Endothelial cell of umbilical vein (primary cell): ENCODE measurements around the gene EPHA4. TPM values are rescaled to one million over a fixed set of nuclear protein-coding genes. Genes with fewer than 3 reads are reported as not detected.

Source experiments
- BruUV-seq: library from RNA; stranded (reverse); fragments of 400-500 nt; replicated peaks from 2 replicates; lab custom pipeline; 2021; lab: Mats Ljungman, UMichigan
- CTCF ChIA-PET: fragments of 300-600, 350-600 bp; sonication (Branson Sonifier 250); formaldehyde crosslinking; loops from one replicate; lab custom pipeline; 2021; ENCODE audit warnings: antibody characterized with exemption, inconsistent platforms; lab: Charles Lee
- POLR2A ChIA-PET: fragments of 300-600, 350-600 bp; sonication (Branson Sonifier 250); formaldehyde crosslinking; loops from one replicate; lab custom pipeline; 2021; ENCODE audit warnings: antibody characterized with exemption, inconsistent platforms; lab: Charles Lee
- DNase-seq: peaks from one replicate; pipeline ENCODE4 v3.0.0-alpha.2; 2011; ENCODE audit warnings: low read depth, low spot score
- FAIRE-seq: peaks from 2 replicates; lab custom pipeline; 2011; peaks lifted over from hg19 to GRCh38; lab: Jason Lieb, UNC
- H2AFZ ChIP-seq: 2 replicates; pipeline ENCODE4 v1.6.0; 2012; ENCODE audit warnings: low read depth, low read length, control low read depth, inconsistent platforms
- H3K27ac ChIP-seq: 2 replicates; pipeline ENCODE4 v1.5.1; 2011; ENCODE audit warnings: low read depth, mild to moderate bottlenecking, control low read depth, low read length, moderate library complexity; ENCODE audit not compliant: insufficient read depth
- H3K27me3 ChIP-seq, 2 experiments: 2 replicates each; pipeline versions ENCODE4 v1.6.0 to v1.6.1; 2011; ENCODE audit warnings: low read length in 2 of 2, mixed read lengths in 1 of 2; ENCODE audit not compliant: control insufficient read depth in 2 of 2, insufficient read depth in 2 of 2
- H3K36me3 ChIP-seq, 2 experiments: 2 replicates in 1 of 2; 3 replicates in 1 of 2; pipeline ENCODE4 v1.5.1; 2011; ENCODE audit warnings: low read length in 2 of 2, mild to moderate bottlenecking in 1 of 2, moderate library complexity in 1 of 2; ENCODE audit not compliant: control insufficient read depth in 2 of 2, insufficient read depth in 2 of 2; ENCODE audit errors: extremely low read depth in 1 of 2
- H3K4me1 ChIP-seq: 3 replicates; pipeline ENCODE4 v1.5.1; 2011; ENCODE audit warnings: mild to moderate bottlenecking, low read length; ENCODE audit not compliant: control insufficient read depth, insufficient read depth; ENCODE audit errors: extremely low read depth
- H3K4me2 ChIP-seq: 2 replicates; pipeline ENCODE4 v1.6.1; 2011; ENCODE audit warnings: low read length, control low read depth, mixed read lengths; ENCODE audit not compliant: insufficient read depth
- H3K4me3 ChIP-seq, 3 experiments: fragments of 200-600 bp in 1 of 3; sonication (generic), shearing (Covaris generic) in 1 of 3; replicated peaks in 1 of 3; 2 replicates each; pipeline ENCODE4 v1.5.1; 2011 to 2016; ENCODE audit warnings: control low read depth in 3 of 3, low read length in 3 of 3, mild to moderate bottlenecking in 2 of 3, inconsistent platforms in 1 of 3, low read depth in 1 of 3, moderate library complexity in 1 of 3; ENCODE audit not compliant: insufficient read depth in 1 of 3
- H3K79me2 ChIP-seq: 2 replicates; pipeline ENCODE4 v1.6.0; 2012; ENCODE audit warnings: low read length, inconsistent platforms; ENCODE audit not compliant: control insufficient read depth, insufficient read depth
- H3K9ac ChIP-seq: replicated peaks from 2 replicates; pipeline ENCODE3; 2011; ENCODE audit warnings: low read length, control low read depth; ENCODE audit not compliant: insufficient read depth; ENCODE audit errors: extremely low read depth
- H3K9me1 ChIP-seq: replicated peaks from 3 replicates; pipeline ENCODE4 v1.6.0; 2011; ENCODE audit warnings: mild to moderate bottlenecking, low read length; ENCODE audit not compliant: control insufficient read depth, insufficient read depth; ENCODE audit errors: extremely low read depth
- H3K9me3 ChIP-seq: replicated peaks from 2 replicates; pipeline ENCODE4 v1.5.1; 2012; ENCODE audit warnings: low read length, inconsistent platforms; ENCODE audit not compliant: control insufficient read depth, insufficient read depth
- H4K20me1 ChIP-seq: replicated peaks from 2 replicates; pipeline ENCODE3; 2011; ENCODE audit warnings: mild to moderate bottlenecking, low read length; ENCODE audit not compliant: control insufficient read depth, insufficient read depth; ENCODE audit errors: extremely low read depth
- CTCF ChIP-seq, 2 donors: IDR thresholded peaks; 1 replicate in 1 of 2; 2 replicates in 1 of 2; pipeline ENCODE4 v1.5.1; 2011; ENCODE audit warnings: low read length in 2 of 2, mild to moderate bottlenecking in 2 of 2, moderate library complexity in 2 of 2, control low read depth in 1 of 2, inconsistent platforms in 1 of 2, low read depth in 1 of 2; ENCODE audit not compliant: insufficient read depth in 1 of 2; ENCODE audit errors: extremely low read depth in 1 of 2
- FOS ChIP-seq: IDR thresholded peaks from 2 replicates; pipeline ENCODE4 v1.6.1; 2011; ENCODE audit warnings: mild to moderate bottlenecking, low read length, moderate library complexity, borderline replicate concordance; ENCODE audit not compliant: insufficient read depth
- GATA2 ChIP-seq: IDR thresholded peaks from 2 replicates; pipeline ENCODE4 v1.7.0; 2011; ENCODE audit warnings: low read depth, mild to moderate bottlenecking, moderate library complexity, mixed read lengths, low read length; ENCODE audit not compliant: insufficient read length, insufficient read depth
- JUN ChIP-seq: IDR thresholded peaks from 2 replicates; pipeline ENCODE4 v1.6.1; 2011; ENCODE audit warnings: borderline replicate concordance, low read depth; ENCODE audit not compliant: insufficient read length, insufficient read depth
- POLR2AphosphoS5 ChIP-seq: IDR thresholded peaks from 2 replicates; pipeline ENCODE4 v1.6.1; 2012; ENCODE audit warnings: low read depth, mild to moderate bottlenecking, control low read depth, low read length, moderate library complexity; ENCODE audit not compliant: insufficient read depth
- dilution Hi-C: fragments of 300-500 bp; cut with MboI; formaldehyde crosslinking; loops from one replicate; pipeline ENCODE4 v1.15.0; 2019; ENCODE audit warnings: low sequenced_read_pairs; ENCODE audit not compliant: extremely low pct_ligation_motif_present
- intact Hi-C: fragments of 100-400 bp; cut with micrococcal nuclease; formaldehyde crosslinking; loops from one replicate; pipeline ENCODE4 v1.10.0; 2022
- polyA plus RNA-seq, 4 experiments: library from polyadenylated mRNA; depleted of rRNA in 3 of 4; stranded (reverse) in 3 of 4; unstranded in 1 of 4; fragments of >200 nt; gene quantifications; 2 replicates each; pipeline versions ENCODE4 v1.2.1 to v1.2.3, GENCODE V29; 2011 to 2012; ENCODE audit warnings: missing spikeins in 1 of 4
- total RNA-seq: library from RNA; stranded (reverse); gene quantifications from 2 replicates; pipeline ENCODE4 v1.2.3, GENCODE V29; 2021

The EPHA4 gene
- total and polyA plus RNA-seq, 2 donors (not counting 3 experiments of a cell fraction or from before 2014, with no cell fraction given), result 11.9 to 19.8 TPM

GRCh38 chr2:221444106-221444505 lies 128.0 kb downstream of the EPHA4 start:
- peak overlapping the region; percentile 64 for H3K9ac ChIP-seq
- ChIA-PET POLR2A (interaction anchor here (0.6 to 1.0 kb wide), 3 partner anchors 10 to 499 kb away, joined by 3 to 5 read pairs (median 4); no protein-coding TSS in a partner anchor), CTCF (interaction anchor here (0.7 to 2.0 kb wide), 18 partner anchors 8 to 129 kb away, joined by 3 to 21 read pairs (median 4); no protein-coding TSS in a partner anchor)
- H3K27me3 ChIP-seq, result no peaks in the 10 kb centered on the region
- H3K4me2 ChIP-seq, result peak overlapping the region; percentile 76
- no peaks in the 10 kb centered on the region for H4K20me1 ChIP-seq
- peak; percentile 92 for DNase-seq
- H3K36me3 ChIP-seq, result peaks cover 3 to 7% of the 10 kb centered on the region in 2 experiments
- peaks cover 31% of the 10 kb centered on the region for H3K4me1 ChIP-seq
- intact Hi-C loops, result loop anchor here (1.0 to 5.0 kb wide), 7 partner anchors 10 to 207 kb away; partner anchors contain the start of gene EPHA4
- H3K4me3 ChIP-seq, result no peak overlapping the region
- dilution Hi-C loops, result no loop called here
- BruUV-seq, result no TSS peak
- TF ChIP-seq POLR2AphosphoS5 (peak; percentile 73), JUN (peak; percentile 94), FOS (peak; percentile 82), CTCF (IDR thresholded peaks at IDR 0.05; ENCODE audit: extremely low read depth in 1 of 2, insufficient read depth in 1 of 2, low read depth in 1 of 2, low read length in 2 of 2) (no peak), GATA2 (peak; percentile 92)
- H2AFZ ChIP-seq, result no peak overlapping the region
- peak; percentile 93 for FAIRE-seq
- no peaks in the 10 kb centered on the region for H3K9me1 ChIP-seq
- H3K27ac ChIP-seq, result peak overlapping the region; percentile 95
- no peaks in the 10 kb centered on the region for H3K79me2 ChIP-seq
- no peaks in the 10 kb centered on the region for H3K9me3 ChIP-seq
